ENCODE measurements around the gene TRIM26.

The TRIM26 gene

DNA sequence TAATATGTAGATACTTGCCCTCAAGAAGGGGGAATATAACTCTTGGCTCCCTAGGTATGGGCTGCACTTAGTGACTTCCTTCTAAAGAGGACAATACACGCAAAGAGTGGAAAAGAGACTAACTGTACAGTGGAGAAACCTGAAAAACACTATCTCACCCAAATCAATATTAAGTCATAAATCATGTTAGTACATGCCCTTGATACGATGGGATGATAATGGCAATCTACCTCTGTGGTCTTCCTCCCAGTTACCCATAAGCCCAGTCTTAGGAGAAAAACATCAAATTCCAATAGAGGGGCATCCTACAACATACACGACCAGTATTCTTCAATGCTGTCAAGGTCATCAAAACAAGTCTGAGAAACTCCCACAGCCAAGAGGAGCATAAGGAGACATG lies 1.3 kb downstream of the TRIM26 start:
- H3K9me3 ChIP-seq (ENCODE audit: control insufficient read depth in 2 of 2, low read length in 2 of 2), result no peaks in the 10 kb centered on the region
- H3K27me3 ChIP-seq (ENCODE audit: control insufficient read depth in 2 of 2, insufficient read depth in 2 of 2, low read length in 2 of 2), result no peaks in the 10 kb centered on the region
- peak overlapping the region; percentile 87 to 94 for H3K4me3 ChIP-seq (ENCODE audit: low read length in 2 of 2)
- peak overlapping the region; percentile 96 to 99 for H3K9ac ChIP-seq (ENCODE audit: low read depth in 1 of 2, low read length in 2 of 2)
- no peaks in the 10 kb centered on the region for H3K36me3 ChIP-seq (ENCODE audit: control insufficient read depth in 2 of 2, insufficient read depth in 2 of 2, low read length in 2 of 2)
- peaks cover 33 to 39% of the 10 kb centered on the region in 2 donors for H3K4me1 ChIP-seq (ENCODE audit: control insufficient read depth in 2 of 2, insufficient read depth in 2 of 2, low read length in 2 of 2)
- H3K27ac ChIP-seq (ENCODE audit: low read depth in 2 of 2, low read length in 2 of 2), result peak overlapping the region in 1 of 2 donors; percentile 34

DNA sequence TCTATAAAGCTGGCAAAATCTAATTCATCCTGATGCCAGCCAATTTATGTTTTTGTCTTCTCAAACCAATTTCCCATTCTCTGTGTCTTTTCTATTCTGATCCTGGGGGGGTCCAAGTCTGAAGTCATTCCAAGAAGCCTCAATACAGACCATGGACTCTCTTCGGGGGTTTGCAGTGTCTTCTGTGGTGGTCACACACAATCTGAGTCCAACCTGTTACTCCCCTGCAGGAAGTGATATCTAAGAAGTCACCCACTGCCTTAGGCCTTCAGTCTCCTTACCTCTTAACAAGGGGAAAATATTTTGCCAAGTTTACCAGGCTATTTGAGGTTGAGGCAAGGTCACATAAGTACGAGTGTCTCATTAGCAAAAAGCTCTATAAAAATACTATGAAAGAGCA lies 1.9 kb downstream of the TRIM26 start:
- Histone ChIP-seq H3K4me3 (ENCODE audit: low read length in 2 of 2) (peak overlapping the region in 1 of 2 donors; percentile 94), H3K36me3 (ENCODE audit: control insufficient read depth in 2 of 2, insufficient read depth in 2 of 2, low read length in 2 of 2) (no peaks in the 10 kb centered on the region), H3K4me1 (ENCODE audit: control insufficient read depth in 2 of 2, insufficient read depth in 2 of 2, low read length in 2 of 2) (peaks cover 36 to 43% of the 10 kb centered on the region in 2 donors), H3K27me3 (ENCODE audit: control insufficient read depth in 2 of 2, insufficient read depth in 2 of 2, low read length in 2 of 2) (no peaks in the 10 kb centered on the region), H3K27ac (ENCODE audit: low read depth in 2 of 2, low read length in 2 of 2) (no peak overlapping the region), H3K9me3 (ENCODE audit: control insufficient read depth in 2 of 2, low read length in 2 of 2) (no peaks in the 10 kb centered on the region), H3K9ac (ENCODE audit: low read depth in 1 of 2, low read length in 2 of 2) (no peak overlapping the region)

DNA sequence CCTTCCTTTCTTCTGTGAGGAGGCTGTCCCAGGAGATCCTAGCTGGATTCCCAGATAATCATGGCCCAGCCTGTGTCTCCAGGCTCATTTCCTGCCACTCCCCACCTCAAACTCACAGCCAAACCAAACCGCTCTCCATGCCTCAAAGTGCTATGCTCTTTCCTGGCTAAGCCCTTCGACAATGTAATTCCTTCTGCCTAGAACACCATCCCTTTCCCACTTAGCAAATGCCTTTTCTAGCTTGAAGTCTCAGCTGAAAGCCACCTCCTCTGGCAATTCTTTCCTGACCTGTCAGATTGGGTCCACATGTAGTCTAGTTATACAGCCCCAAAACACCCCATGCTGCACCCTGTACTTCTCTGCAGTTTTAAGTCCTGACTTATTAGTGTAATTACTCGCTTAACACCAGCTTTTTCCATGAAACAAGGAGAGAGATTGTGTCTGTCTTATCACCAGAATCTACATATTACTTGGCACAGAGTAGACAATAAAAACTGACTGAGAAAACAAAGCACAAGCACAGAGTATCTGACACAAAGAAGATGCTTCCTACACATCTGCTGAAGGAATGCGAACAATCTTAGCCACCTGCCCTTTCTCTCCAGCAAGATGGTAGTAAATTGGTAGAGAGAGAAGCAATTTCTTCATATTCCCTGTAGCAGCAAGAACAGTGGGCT lies 5.4 kb downstream of the TRIM26 start:
- Histone ChIP-seq H3K4me1 (ENCODE audit: control insufficient read depth in 2 of 2, insufficient read depth in 2 of 2, low read length in 2 of 2) (peaks cover 37 to 43% of the 10 kb centered on the region in 2 donors), H3K4me3 (ENCODE audit: low read length in 2 of 2) (peak overlapping the region in 1 of 2 donors; percentile 13), H3K27ac (ENCODE audit: low read depth in 2 of 2, low read length in 2 of 2) (peak overlapping the region; percentile 73 to 78), H3K27me3 (ENCODE audit: control insufficient read depth in 2 of 2, insufficient read depth in 2 of 2, low read length in 2 of 2) (no peaks in the 10 kb centered on the region), H3K36me3 (ENCODE audit: control insufficient read depth in 2 of 2, insufficient read depth in 2 of 2, low read length in 2 of 2) (peaks cover 0 to 5% of the 10 kb centered on the region in 2 donors), H3K9me3 (ENCODE audit: control insufficient read depth in 2 of 2, low read length in 2 of 2) (no peaks in the 10 kb centered on the region), H3K9ac (ENCODE audit: low read depth in 1 of 2, low read length in 2 of 2) (peak overlapping the region; percentile 4 to 39)

DNA sequence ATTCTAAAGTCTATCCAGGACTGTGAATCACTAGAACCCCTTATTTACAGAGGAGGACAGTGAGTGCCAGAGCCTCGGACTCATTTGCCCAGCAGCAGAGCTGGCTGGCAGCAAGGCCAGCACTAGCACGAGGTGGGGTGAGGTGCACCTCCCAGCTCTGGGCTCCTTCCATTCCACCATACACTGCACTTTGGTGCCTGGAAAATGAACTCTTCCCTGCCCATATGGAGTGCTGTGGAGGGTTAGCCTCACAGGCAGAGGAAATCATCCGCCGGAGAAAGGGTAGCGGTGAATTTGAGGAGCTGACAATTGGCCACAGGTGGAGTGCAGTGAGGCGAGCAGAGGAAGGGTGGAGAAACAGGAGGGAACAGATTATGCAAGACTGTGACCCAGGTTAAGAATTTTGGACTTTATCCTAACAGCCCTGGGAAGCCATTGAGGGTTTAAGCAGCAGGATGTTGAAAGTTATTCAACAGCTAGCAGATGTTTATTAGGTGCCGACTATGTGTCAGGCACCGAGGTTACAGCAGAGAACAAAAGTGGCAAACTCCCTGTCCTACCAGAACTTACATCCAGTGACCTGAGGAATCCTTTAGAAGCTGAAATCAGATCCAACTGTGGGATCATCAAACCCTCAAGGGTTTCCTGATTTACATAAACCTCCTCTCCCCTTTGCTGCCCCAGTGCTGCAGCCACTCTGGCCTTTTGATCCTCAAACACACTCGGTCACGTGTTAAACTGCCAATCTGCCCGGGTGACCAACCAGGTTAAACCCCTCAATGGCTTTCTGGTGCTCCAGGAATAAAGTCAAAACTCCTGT lies 6.2 kb downstream of the TRIM26 start:
- Histone ChIP-seq H3K4me1 (ENCODE audit: control insufficient read depth in 2 of 2, insufficient read depth in 2 of 2, low read length in 2 of 2) (peaks cover 34 to 44% of the 10 kb centered on the region in 2 donors), H3K4me3 (ENCODE audit: low read length in 2 of 2) (peak overlapping the region in 1 of 2 donors; percentile 13), H3K9ac (ENCODE audit: low read depth in 1 of 2, low read length in 2 of 2) (peak overlapping the region; percentile 4 to 39), H3K36me3 (ENCODE audit: control insufficient read depth in 2 of 2, insufficient read depth in 2 of 2, low read length in 2 of 2) (peaks cover 0 to 5% of the 10 kb centered on the region in 2 donors), H3K27ac (ENCODE audit: low read depth in 2 of 2, low read length in 2 of 2) (peak overlapping the region; percentile 73 to 78), H3K27me3 (ENCODE audit: control insufficient read depth in 2 of 2, insufficient read depth in 2 of 2, low read length in 2 of 2) (no peaks in the 10 kb centered on the region), H3K9me3 (ENCODE audit: control insufficient read depth in 2 of 2, low read length in 2 of 2) (no peaks in the 10 kb centered on the region)

DNA sequence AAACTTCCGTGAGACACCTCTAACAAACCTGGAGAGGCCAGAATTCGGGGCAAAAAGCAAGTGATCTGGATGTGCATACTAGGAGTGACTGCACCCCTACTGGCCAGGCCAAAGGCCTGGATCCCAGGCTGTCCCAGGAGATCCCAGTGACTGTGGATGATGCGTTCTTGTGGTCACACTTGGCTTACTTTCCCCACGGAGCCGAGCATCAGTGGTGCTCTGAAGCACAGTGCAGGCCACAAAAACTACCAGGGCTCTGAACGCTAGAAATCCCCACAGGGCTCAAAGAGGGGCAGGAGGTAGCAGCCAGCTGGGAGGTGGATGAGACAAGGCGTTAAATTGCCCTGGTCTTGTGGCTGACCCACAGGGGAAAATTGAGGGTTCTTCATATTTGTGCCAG lies 7.1 kb downstream of the TRIM26 start:
- Histone ChIP-seq H3K4me1 (ENCODE audit: control insufficient read depth in 2 of 2, insufficient read depth in 2 of 2, low read length in 2 of 2) (peaks cover 32 to 42% of the 10 kb centered on the region in 2 donors), H3K9me3 (ENCODE audit: control insufficient read depth in 2 of 2, low read length in 2 of 2) (no peaks in the 10 kb centered on the region), H3K36me3 (ENCODE audit: control insufficient read depth in 2 of 2, insufficient read depth in 2 of 2, low read length in 2 of 2) (peaks cover 2 to 5% of the 10 kb centered on the region in 2 donors), H3K27ac (ENCODE audit: low read depth in 2 of 2, low read length in 2 of 2) (peak overlapping the region; percentile 73 to 78), H3K9ac (ENCODE audit: low read depth in 1 of 2, low read length in 2 of 2) (no peak overlapping the region), H3K4me3 (ENCODE audit: low read length in 2 of 2) (no peak overlapping the region), H3K27me3 (ENCODE audit: control insufficient read depth in 2 of 2, insufficient read depth in 2 of 2, low read length in 2 of 2) (no peaks in the 10 kb centered on the region)

DNA sequence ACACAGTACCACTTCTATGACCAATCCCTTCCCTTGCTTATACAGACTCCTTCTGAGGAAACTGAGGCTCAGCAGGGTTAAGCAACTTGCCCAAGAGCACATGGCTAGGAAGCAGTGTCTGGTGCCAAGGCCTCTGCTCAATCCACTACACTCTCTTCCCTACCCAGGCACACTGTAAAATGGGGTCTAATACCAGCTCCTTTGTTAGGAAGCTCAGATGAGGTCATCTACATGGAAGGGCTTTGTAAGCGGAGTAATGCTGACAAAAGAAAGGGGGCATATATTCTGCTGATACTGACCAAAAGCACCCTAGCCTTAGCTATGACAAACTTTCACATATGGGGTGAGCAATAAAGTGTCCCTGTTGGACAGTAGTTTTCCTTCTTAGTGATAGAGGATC lies 9.1 kb downstream of the TRIM26 start:
- Histone ChIP-seq H3K4me3 (ENCODE audit: low read length in 2 of 2) (no peak overlapping the region), H3K9me3 (ENCODE audit: control insufficient read depth in 2 of 2, low read length in 2 of 2) (no peaks in the 10 kb centered on the region), H3K27me3 (ENCODE audit: control insufficient read depth in 2 of 2, insufficient read depth in 2 of 2, low read length in 2 of 2) (no peaks in the 10 kb centered on the region), H3K9ac (ENCODE audit: low read depth in 1 of 2, low read length in 2 of 2) (no peak overlapping the region), H3K27ac (ENCODE audit: low read depth in 2 of 2, low read length in 2 of 2) (no peak overlapping the region), H3K36me3 (ENCODE audit: control insufficient read depth in 2 of 2, insufficient read depth in 2 of 2, low read length in 2 of 2) (peaks cover 16 to 17% of the 10 kb centered on the region in 2 donors), H3K4me1 (ENCODE audit: control insufficient read depth in 2 of 2, insufficient read depth in 2 of 2, low read length in 2 of 2) (peaks cover 28 to 40% of the 10 kb centered on the region in 2 donors)

DNA sequence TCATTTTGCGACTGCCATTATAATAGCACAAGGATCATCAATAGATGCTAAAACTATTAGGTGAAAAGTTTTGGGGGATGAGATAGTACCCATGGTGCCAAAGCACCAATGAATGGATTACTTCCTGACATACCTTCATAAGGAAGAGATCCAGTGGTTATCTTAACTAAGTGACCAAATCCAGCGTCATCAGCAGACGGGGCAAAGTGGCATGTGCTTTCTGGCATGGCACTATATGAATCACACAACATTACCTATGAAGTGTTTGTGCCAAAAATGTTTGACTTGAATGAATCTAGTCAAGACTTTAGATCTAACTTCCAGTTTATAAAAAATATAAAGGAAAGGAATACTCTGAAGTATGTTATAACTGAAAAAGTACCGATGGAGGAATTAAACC lies 10.8 kb downstream of the TRIM26 start:
- peaks cover 32 to 33% of the 10 kb centered on the region in 2 donors for H3K36me3 ChIP-seq (ENCODE audit: control insufficient read depth in 2 of 2, insufficient read depth in 2 of 2, low read length in 2 of 2)
- H3K27ac ChIP-seq (ENCODE audit: low read depth in 2 of 2, low read length in 2 of 2), result no peak overlapping the region
- peaks cover 17 to 31% of the 10 kb centered on the region in 2 donors for H3K4me1 ChIP-seq (ENCODE audit: control insufficient read depth in 2 of 2, insufficient read depth in 2 of 2, low read length in 2 of 2)
- no peaks in the 10 kb centered on the region for H3K9me3 ChIP-seq (ENCODE audit: control insufficient read depth in 2 of 2, low read length in 2 of 2)
- no peak overlapping the region for H3K4me3 ChIP-seq (ENCODE audit: low read length in 2 of 2)
- no peaks in the 10 kb centered on the region for H3K27me3 ChIP-seq (ENCODE audit: control insufficient read depth in 2 of 2, insufficient read depth in 2 of 2, low read length in 2 of 2)
- no peak overlapping the region for H3K9ac ChIP-seq (ENCODE audit: low read depth in 1 of 2, low read length in 2 of 2)

DNA sequence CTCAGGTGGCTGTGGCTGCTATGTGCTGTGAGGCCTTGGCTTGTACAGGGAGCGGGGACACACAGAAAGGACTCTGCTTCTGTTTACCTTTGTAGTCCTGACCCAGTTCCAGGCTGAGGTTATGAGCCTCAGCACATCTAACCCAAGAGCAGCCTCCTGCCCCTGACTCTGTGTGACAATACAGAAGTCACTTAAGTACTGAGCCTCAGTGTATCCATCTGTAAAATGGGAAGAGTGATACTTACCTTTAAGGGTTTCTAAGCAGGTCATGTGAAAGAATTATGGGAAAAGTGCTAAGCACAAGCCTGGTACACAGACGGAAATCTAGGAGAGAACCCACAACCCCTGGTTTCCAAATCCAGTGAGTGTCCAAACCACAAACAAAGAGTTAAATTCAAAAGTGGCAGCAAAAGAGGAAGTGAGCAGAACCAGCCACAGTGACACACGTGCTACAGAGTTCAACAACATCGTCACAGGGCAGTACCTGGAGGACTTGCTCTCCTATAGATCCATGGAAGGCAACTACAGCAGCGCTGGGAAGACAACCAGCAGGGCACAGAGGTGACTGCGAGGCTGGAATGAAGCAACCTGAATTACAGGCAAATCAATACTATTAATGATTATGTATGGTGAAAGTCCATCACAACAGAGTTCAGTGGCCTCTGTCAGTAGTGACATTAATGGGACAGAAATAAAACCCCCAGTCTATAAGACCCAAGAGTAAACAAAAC lies 12.5 kb downstream of the TRIM26 start:
- Histone ChIP-seq H3K9me3 (ENCODE audit: control insufficient read depth in 2 of 2, low read length in 2 of 2) (no peaks in the 10 kb centered on the region), H3K36me3 (ENCODE audit: control insufficient read depth in 2 of 2, insufficient read depth in 2 of 2, low read length in 2 of 2) (peaks cover 46 to 47% of the 10 kb centered on the region in 2 donors), H3K27ac (ENCODE audit: low read depth in 2 of 2, low read length in 2 of 2) (no peak overlapping the region), H3K4me3 (ENCODE audit: low read length in 2 of 2) (no peak overlapping the region), H3K4me1 (ENCODE audit: control insufficient read depth in 2 of 2, insufficient read depth in 2 of 2, low read length in 2 of 2) (peaks cover 8 to 19% of the 10 kb centered on the region in 2 donors), H3K27me3 (ENCODE audit: control insufficient read depth in 2 of 2, insufficient read depth in 2 of 2, low read length in 2 of 2) (no peaks in the 10 kb centered on the region), H3K9ac (ENCODE audit: low read depth in 1 of 2, low read length in 2 of 2) (no peak overlapping the region)

DNA sequence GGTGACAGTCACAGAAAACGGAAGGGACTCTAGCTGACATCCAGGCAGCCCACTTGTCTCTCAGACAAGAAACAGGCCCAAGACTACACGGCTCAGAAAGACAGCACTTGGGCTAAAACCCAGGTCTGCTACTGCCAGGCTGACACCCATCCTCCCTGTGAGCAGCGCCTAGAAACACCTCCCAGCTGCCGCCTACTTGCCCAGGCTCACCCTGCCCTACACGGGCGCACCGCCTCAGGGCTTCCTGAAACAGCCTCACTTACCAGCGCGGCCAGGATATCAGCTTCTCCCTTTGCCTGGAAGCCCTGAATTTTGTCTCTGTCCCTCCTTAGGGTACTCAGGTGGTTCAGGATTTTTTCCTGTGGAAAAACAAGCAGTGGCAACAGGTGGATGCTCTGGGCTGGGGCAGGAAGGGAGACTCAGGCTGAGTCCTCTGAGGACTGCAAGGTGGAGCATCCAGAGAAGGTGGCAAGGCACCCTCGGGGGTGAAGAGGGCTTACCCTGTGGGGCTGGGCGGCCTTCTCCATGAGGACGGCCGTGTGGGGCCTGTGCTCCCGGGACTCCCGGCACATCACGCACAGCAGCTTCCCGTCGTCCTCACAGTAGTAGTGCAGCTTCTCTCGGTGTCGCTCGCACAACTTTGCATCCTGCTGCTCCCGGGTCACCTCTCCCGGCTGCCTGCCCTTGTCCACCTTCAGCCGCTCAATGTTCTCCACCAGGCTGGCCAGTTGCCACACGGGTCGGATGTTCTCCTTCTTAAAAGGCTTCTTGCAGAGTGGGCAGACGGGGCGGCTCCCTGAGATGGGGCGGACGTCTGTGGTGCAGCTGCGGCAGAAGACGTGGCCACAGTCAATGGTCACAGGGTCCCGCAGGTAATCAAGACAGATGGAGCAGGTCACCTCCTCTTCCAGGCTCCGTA lies 14.8 kb downstream of the TRIM26 start:
- no peak overlapping the region for H3K27ac ChIP-seq (ENCODE audit: low read depth in 2 of 2, low read length in 2 of 2)
- H3K36me3 ChIP-seq (ENCODE audit: control insufficient read depth in 2 of 2, insufficient read depth in 2 of 2, low read length in 2 of 2), result peaks cover 51 to 55% of the 10 kb centered on the region in 2 donors

More for the DNA sequence above, 14.8 kb downstream of the TRIM26 start:
- Histone ChIP-seq H3K9me3 (ENCODE audit: control insufficient read depth in 2 of 2, low read length in 2 of 2) (no peaks in the 10 kb centered on the region), H3K4me1 (ENCODE audit: control insufficient read depth in 2 of 2, insufficient read depth in 2 of 2, low read length in 2 of 2) (peaks cover 8 to 13% of the 10 kb centered on the region in 2 donors), H3K9ac (ENCODE audit: low read depth in 1 of 2, low read length in 2 of 2) (no peak overlapping the region), H3K4me3 (ENCODE audit: low read length in 2 of 2) (no peak overlapping the region), H3K27me3 (ENCODE audit: control insufficient read depth in 2 of 2, insufficient read depth in 2 of 2, low read length in 2 of 2) (no peaks in the 10 kb centered on the region)

Data from mucosa of rectum (tissue), 2 donors.